ENCODE measurements around the gene COL17A1. TPM values are rescaled to one million over a fixed set of nuclear protein-coding genes. Genes with fewer than 3 reads are reported as not detected.
A peak's percentile ranks its signal among the peaks of the same experiment; 100 is the strongest.

Gene COL17A1
- total RNA-seq, 4 donors from 2014 or later: 0.63 TPM; not detected in 3

GRCh38 chr10:104077247-104077646 is 8.4 kb downstream of the COL17A1 start:
- DNase-seq: no peak
- ATAC-seq: no peak
- no peak overlapping the region for H3K4me3 ChIP-seq
- in situ Hi-C loops (cut with MboI; ENCODE audit: low sequenced_read_pairs in 4 of 4) (no loop called here), intact Hi-C loops (cut with DNase I; ENCODE audit: low total_unique reads) (no loop called here)
- H3K27me3 ChIP-seq: no peaks in the 10 kb centered on the region
- H3K36me3 ChIP-seq: no peaks in the 10 kb centered on the region
- no peaks in the 10 kb centered on the region for H3K9me3 ChIP-seq
- peaks cover 4 to 7% of the 10 kb centered on the region in 2 donors for H3K4me1 ChIP-seq
- no peak for TF ChIP-seq POLR2A (IDR thresholded peaks at IDR 0.05)
- TF ChIP-seq CTCF (IDR thresholded peaks at IDR 0.05 in 4 of 5, conservative IDR thresholded peaks at IDR 0.05 in 1 of 5): no peak
- peak overlapping the region in 1 of 4 donors; percentile 18 for H3K27ac ChIP-seq

- peak in 1 of 2 donors; percentile 29 for DNase-seq
- Histone ChIP-seq H3K4me3 (no peak overlapping the region), H3K36me3 (no peaks in the 10 kb centered on the region), H3K9me3 (no peaks in the 10 kb centered on the region), H3K27me3 (no peaks in the 10 kb centered on the region), H3K4me1 (peaks cover 4 to 7% of the 10 kb centered on the region in 2 donors), H3K27ac (peak overlapping the region in 2 of 4 donors; percentile 44 to 52)
- intact Hi-C loops (cut with DNase I; ENCODE audit: low total_unique reads) (no loop called here), in situ Hi-C loops (cut with MboI; ENCODE audit: low sequenced_read_pairs in 4 of 4) (no loop called here)
- ATAC-seq: peak; percentile 64 to 76
- TF ChIP-seq POLR2A (IDR thresholded peaks at IDR 0.05) (no peak), CTCF (IDR thresholded peaks at IDR 0.05 in 4 of 5, conservative IDR thresholded peaks at IDR 0.05 in 1 of 5) (no peak)
Observed at GRCh38 chr10:104076743-104077160, 8.9 kb downstream of the COL17A1 start.

GRCh38 chr10:104074505-104074904 is 11.2 kb downstream of the COL17A1 start:
- no peaks in the 10 kb centered on the region for H3K36me3 ChIP-seq
- H3K4me1 ChIP-seq: peaks cover 4 to 7% of the 10 kb centered on the region in 2 donors
- no peak for DNase-seq
- intact Hi-C loops (cut with DNase I; ENCODE audit: low total_unique reads) (no loop called here), in situ Hi-C loops (cut with MboI; ENCODE audit: low sequenced_read_pairs in 4 of 4) (no loop called here)
- no peak overlapping the region for H3K4me3 ChIP-seq
- no peaks in the 10 kb centered on the region for H3K27me3 ChIP-seq
- no peak for ATAC-seq
- TF ChIP-seq CTCF (IDR thresholded peaks at IDR 0.05 in 4 of 5, conservative IDR thresholded peaks at IDR 0.05 in 1 of 5) (no peak), POLR2A (IDR thresholded peaks at IDR 0.05) (no peak)
- no peak overlapping the region for H3K27ac ChIP-seq
- H3K9me3 ChIP-seq: no peaks in the 10 kb centered on the region

- Histone ChIP-seq H3K27ac (no peak overlapping the region), H3K9me3 (no peaks in the 10 kb centered on the region), H3K4me3 (no peak overlapping the region), H3K36me3 (no peaks in the 10 kb centered on the region), H3K27me3 (no peaks in the 10 kb centered on the region), H3K4me1 (peaks cover 4 to 7% of the 10 kb centered on the region in 2 donors)
- intact Hi-C loops (cut with DNase I; ENCODE audit: low total_unique reads) (no loop called here), in situ Hi-C loops (cut with MboI; ENCODE audit: low sequenced_read_pairs in 4 of 4) (no loop called here)
- no peak for TF ChIP-seq POLR2A (IDR thresholded peaks at IDR 0.05)
- TF ChIP-seq CTCF (IDR thresholded peaks at IDR 0.05 in 4 of 5, conservative IDR thresholded peaks at IDR 0.05 in 1 of 5): no peak
- ATAC-seq (no peak), DNase-seq (no peak)
Observed at GRCh38 chr10:104072786-104073185, 12.9 kb downstream of the COL17A1 start.

GRCh38 chr10:104069613-104070012 is 16.1 kb downstream of the COL17A1 start:
- in situ Hi-C loops (cut with MboI; ENCODE audit: low sequenced_read_pairs in 4 of 4) (no loop called here), intact Hi-C loops (cut with DNase I; ENCODE audit: low total_unique reads) (no loop called here)
- H3K9me3 ChIP-seq: no peaks in the 10 kb centered on the region
- DNase-seq (no peak), ATAC-seq (no peak)
- H3K4me3 ChIP-seq: no peak overlapping the region
- H3K36me3 ChIP-seq: no peaks in the 10 kb centered on the region
- no peaks in the 10 kb centered on the region for H3K4me1 ChIP-seq
- H3K27me3 ChIP-seq: no peaks in the 10 kb centered on the region
- no peak overlapping the region for H3K27ac ChIP-seq
- TF ChIP-seq CTCF (IDR thresholded peaks at IDR 0.05 in 4 of 5, conservative IDR thresholded peaks at IDR 0.05 in 1 of 5) (no peak), POLR2A (IDR thresholded peaks at IDR 0.05) (no peak)
